Fibroblast of villous mesenchyme (primary cell): ENCODE results near the gene LSS. TPM values are rescaled to one million over a fixed set of nuclear protein-coding genes. Genes with fewer than 3 reads are reported as not detected.
A peak's percentile ranks its signal among the peaks of the same experiment; 100 is the strongest.
"Not testable (repeated sequence)": the region's sequence is repeated elsewhere in the genome, so short reads cannot be mapped to it uniquely, and the experiment has no call there.

ENCODE experiments used
- DNase-seq: peaks from one replicate; pipeline ENCODE4 v3.0.0-alpha.2; 2010; ENCODE audit warnings: low read depth
- H3K4me3 ChIP-seq: 2 replicates; pipeline ENCODE4 v1.5.1; 2011; ENCODE audit warnings: low read depth, mild to moderate bottlenecking, low read length
- CTCF ChIP-seq: IDR thresholded peaks from 2 replicates; pipeline ENCODE4 v1.5.1; 2012; ENCODE audit warnings: low read depth, mild to moderate bottlenecking, low read length; ENCODE audit not compliant: insufficient read depth
- total RNA-seq: library from RNA; depleted of rRNA; stranded (reverse); fragments of >200 nt; gene quantifications from 2 replicates; pipeline ENCODE4 v1.2.3, GENCODE V29; 2012

The LSS gene
- total RNA-seq, 1 donor = 139 TPM

- no peak overlapping the region for H3K4me3 ChIP-seq
- no peak for DNase-seq
- no peak for TF ChIP-seq CTCF
These were observed 78.0 kb downstream of the LSS start for GRCh38 chr21:46150491-46151121.

GRCh38 chr21:46150073-46150472, 78.5 kb downstream of the LSS start:
- no peak for TF ChIP-seq CTCF
- no peak for DNase-seq
- H3K4me3 ChIP-seq = no peak overlapping the region

- no peak for DNase-seq
- TF ChIP-seq CTCF = no peak
These were observed 79.2 kb downstream of the LSS start for GRCh38 chr21:46149205-46149901.

GRCh38 chr21:46148106-46148505, 80.5 kb downstream of the LSS start:
- no peak for DNase-seq
- no peak overlapping the region for H3K4me3 ChIP-seq
- TF ChIP-seq CTCF = no peak

More at GRCh38 chr21:46149205-46149901, 79.2 kb downstream of the LSS start:
- no peak overlapping the region for H3K4me3 ChIP-seq

GRCh38 chr21:46147429-46147828, 81.1 kb downstream of the LSS start:
- peak; percentile 59 for TF ChIP-seq CTCF
- peak; percentile 37 for DNase-seq
- not testable (repeated sequence) for H3K4me3 ChIP-seq

GRCh38 chr21:46146856-46147255, 81.7 kb downstream of the LSS start:
- TF ChIP-seq CTCF = no peak
- no peak overlapping the region for H3K4me3 ChIP-seq
- DNase-seq = no peak
